Fibroblast of lung (primary cell): ENCODE measurements around the gene NOS3. TPM values are rescaled to one million over a fixed set of nuclear protein-coding genes. Genes with fewer than 3 reads are reported as not detected.

Experiments used
- DNase-seq, 2 donors: peaks; one replicate each; pipeline versions ENCODE4 v3.0.0 to v3.0.0-alpha.2; 2010; ENCODE audit warnings: low read depth in 2 of 2
- H2AFZ ChIP-seq: 2 replicates; pipeline ENCODE4 v1.5.1; 2012; ENCODE audit warnings: low read length, control low read depth, inconsistent platforms
- H3K27ac ChIP-seq: 2 replicates; pipeline ENCODE4 v1.5.1; 2011; ENCODE audit warnings: low read length, control low read depth; ENCODE audit not compliant: insufficient read depth
- H3K27me3 ChIP-seq: 2 replicates; pipeline ENCODE4 v1.5.1; 2011; ENCODE audit warnings: mild to moderate bottlenecking, low read length; ENCODE audit not compliant: control insufficient read depth, insufficient read depth
- H3K36me3 ChIP-seq: 2 replicates; pipeline ENCODE4 v1.5.1; 2011; ENCODE audit warnings: low read length; ENCODE audit not compliant: control insufficient read depth, insufficient read depth
- H3K4me1 ChIP-seq: 2 replicates; pipeline ENCODE4 v1.5.1; 2011; ENCODE audit warnings: low read length; ENCODE audit not compliant: control insufficient read depth, insufficient read depth; ENCODE audit errors: extremely low read depth
- H3K4me2 ChIP-seq: 2 replicates; pipeline ENCODE4 v1.5.1; 2011; ENCODE audit warnings: low read length, control low read depth; ENCODE audit not compliant: insufficient read depth; ENCODE audit errors: extremely low read depth
- H3K4me3 ChIP-seq, 4 experiments: fragments of 200-600 bp in 1 of 4; sonication (generic) in 1 of 4; replicated peaks in 1 of 4; 2 replicates each; pipeline ENCODE4 v1.5.1; 2011 to 2016; ENCODE audit warnings: low read length in 4 of 4, low read depth in 3 of 4, mild to moderate bottlenecking in 3 of 4, control low read depth in 2 of 4, inconsistent platforms in 1 of 4, mixed read lengths in 1 of 4; ENCODE audit not compliant: insufficient read depth in 1 of 4; ENCODE audit errors: control extremely low read depth in 1 of 4
- H3K79me2 ChIP-seq: 2 replicates; pipeline ENCODE4 v1.5.1; 2012; ENCODE audit warnings: mild to moderate bottlenecking, low read length, inconsistent platforms; ENCODE audit not compliant: control insufficient read depth, insufficient read depth
- H3K9ac ChIP-seq: 2 replicates; pipeline ENCODE4 v1.5.1; 2011; ENCODE audit warnings: mild to moderate bottlenecking, low read length, control low read depth; ENCODE audit not compliant: insufficient read depth
- H3K9me3 ChIP-seq: 2 replicates; pipeline ENCODE4 v1.5.1; 2012; ENCODE audit warnings: low read depth, low read length; ENCODE audit not compliant: control insufficient read depth, insufficient read depth
- H4K20me1 ChIP-seq: 2 replicates; pipeline ENCODE4 v1.5.1; 2011; ENCODE audit warnings: low read length; ENCODE audit not compliant: control insufficient read depth, insufficient read depth; ENCODE audit errors: extremely low read depth
- CTCF ChIP-seq, 2 donors: IDR thresholded peaks in 1 of 2; conservative IDR thresholded peaks in 1 of 2; 1 replicate in 1 of 2; 2 replicates in 1 of 2; pipeline ENCODE4 v1.5.1; 2011 to 2012; ENCODE audit warnings: low read length in 2 of 2, control low read depth in 1 of 2, inconsistent platforms in 1 of 2, low read depth in 1 of 2, mild to moderate bottlenecking in 1 of 2
- EZH2 ChIP-seq: IDR thresholded peaks from 2 replicates; pipeline ENCODE4 v1.5.1; 2012; ENCODE audit warnings: low read length, control low read depth, mild to moderate bottlenecking; ENCODE audit errors: missing control alignments
- polyA plus RNA-seq, 2 donors: library from polyadenylated mRNA; depleted of rRNA in 1 of 2; stranded (reverse) in 1 of 2; unstranded in 1 of 2; fragments of >200 nt; gene quantifications; 2 replicates each; pipeline ENCODE4 v1.2.1, GENCODE V29; 2011 to 2012; ENCODE audit warnings: missing spikeins in 1 of 2
- total RNA-seq: library from RNA; depleted of rRNA; stranded (reverse); fragments of >200 nt; gene quantifications from 2 replicates; pipeline ENCODE4 v1.2.1, GENCODE V29; 2014

NOS3 gene
- total and polyA plus RNA-seq, 2 donors (not counting 1 experiment from before 2014, with no cell fraction given), result 0.12 to 0.50 TPM

- Histone ChIP-seq H3K79me2 (no peaks in the 10 kb centered on the region), H2AFZ (no peak overlapping the region), H3K27ac (no peak overlapping the region), H3K9me3 (no peaks in the 10 kb centered on the region), H3K27me3 (no peaks in the 10 kb centered on the region), H3K4me3 (no peak overlapping the region), H4K20me1 (no peaks in the 10 kb centered on the region), H3K4me2 (no peak overlapping the region), H3K4me1 (no peaks in the 10 kb centered on the region), H3K36me3 (no peaks in the 10 kb centered on the region), H3K9ac (no peak overlapping the region)
- no peak for TF ChIP-seq CTCF (conservative IDR thresholded peaks at IDR 0.05 in 1 of 2, IDR thresholded peaks at IDR 0.05 in 1 of 2; ENCODE audit: low read depth in 1 of 2, low read length in 2 of 2)
- no peak for TF ChIP-seq EZH2
- no peak for DNase-seq
Measured at GRCh38 chr7:150998341-150998740, 7.5 kb downstream of the NOS3 start.

GRCh38 chr7:150999001-150999400 is 8.2 kb downstream of the NOS3 start:
- Histone ChIP-seq H3K4me2 (no peak overlapping the region), H3K27me3 (no peaks in the 10 kb centered on the region), H3K9ac (no peak overlapping the region), H2AFZ (no peak overlapping the region), H3K79me2 (no peaks in the 10 kb centered on the region), H3K4me3 (no peak overlapping the region), H3K36me3 (no peaks in the 10 kb centered on the region), H4K20me1 (no peaks in the 10 kb centered on the region), H3K4me1 (no peaks in the 10 kb centered on the region), H3K9me3 (no peaks in the 10 kb centered on the region), H3K27ac (no peak overlapping the region)
- no peak for DNase-seq
- TF ChIP-seq CTCF (conservative IDR thresholded peaks at IDR 0.05 in 1 of 2, IDR thresholded peaks at IDR 0.05 in 1 of 2; ENCODE audit: low read depth in 1 of 2, low read length in 2 of 2) (no peak), EZH2 (no peak)

GRCh38 chr7:150999497-151000230 is 8.8 kb downstream of the NOS3 start:
- no peaks in the 10 kb centered on the region for H3K4me1 ChIP-seq
- H3K79me2 ChIP-seq, result no peaks in the 10 kb centered on the region
- H2AFZ ChIP-seq, result no peak overlapping the region
- TF ChIP-seq CTCF (conservative IDR thresholded peaks at IDR 0.05 in 1 of 2, IDR thresholded peaks at IDR 0.05 in 1 of 2; ENCODE audit: low read depth in 1 of 2, low read length in 2 of 2), result no peak
- no peak for TF ChIP-seq EZH2
- H3K9me3 ChIP-seq, result no peaks in the 10 kb centered on the region
- no peak overlapping the region for H3K4me3 ChIP-seq
- no peak for DNase-seq
- H4K20me1 ChIP-seq, result no peaks in the 10 kb centered on the region
- H3K9ac ChIP-seq, result no peak overlapping the region
- no peak overlapping the region for H3K27ac ChIP-seq
- no peaks in the 10 kb centered on the region for H3K36me3 ChIP-seq
- no peak overlapping the region for H3K4me2 ChIP-seq
- H3K27me3 ChIP-seq, result no peaks in the 10 kb centered on the region
